Activated naive CD8-positive, alpha-beta T cell treated with anti-CD3 and anti-CD28 coated beads, Interleukin-2, amount 50 U/mL, for 24 hours (primary cell): ENCODE data around the gene SLC38A1.

Source experiments
- ATAC-seq: fragments of 150-1000 bp; cut with Tn5 transposase; one replicate; pipeline ENCODE4 v1.10.0; 2021
- DNase-seq: peaks from one replicate; pipeline ENCODE4 v3.0.0; 2021
- H3K27ac Mint-ChIP-seq: one replicate; pipeline ENCODE4 v1.8.0; 2021; ENCODE audit warnings: mild to moderate bottlenecking, mixed read lengths
- H3K27me3 Mint-ChIP-seq: one replicate; pipeline ENCODE4 v1.8.0; 2021; ENCODE audit warnings: mixed read lengths
- H3K36me3 Mint-ChIP-seq: one replicate; pipeline ENCODE4 v1.8.0; 2021; ENCODE audit warnings: low read depth, mixed read lengths
- H3K4me1 Mint-ChIP-seq: one replicate; pipeline ENCODE4 v1.8.0; 2021; ENCODE audit warnings: mixed read lengths
- H3K4me3 Mint-ChIP-seq: one replicate; pipeline ENCODE4 v1.8.0; 2021; ENCODE audit warnings: mild to moderate bottlenecking, moderate library complexity, mixed read lengths
- H3K9me3 Mint-ChIP-seq: one replicate; pipeline ENCODE4 v1.8.0; 2021; ENCODE audit warnings: mixed read lengths

The SLC38A1 gene

GRCh38 chr12:46269429-46270241, 792 bp upstream of the SLC38A1 start:
- H3K9me3 Mint-ChIP-seq: no peaks in the 10 kb centered on the region
- H3K4me1 Mint-ChIP-seq: peaks cover 36% of the 10 kb centered on the region
- peaks cover 19% of the 10 kb centered on the region for H3K36me3 Mint-ChIP-seq
- DNase-seq (peak; percentile 70), ATAC-seq (peak; percentile 49)
- H3K4me3 Mint-ChIP-seq: no peak overlapping the region
- no peak overlapping the region for H3K27ac Mint-ChIP-seq
- no peaks in the 10 kb centered on the region for H3K27me3 Mint-ChIP-seq

DNA sequence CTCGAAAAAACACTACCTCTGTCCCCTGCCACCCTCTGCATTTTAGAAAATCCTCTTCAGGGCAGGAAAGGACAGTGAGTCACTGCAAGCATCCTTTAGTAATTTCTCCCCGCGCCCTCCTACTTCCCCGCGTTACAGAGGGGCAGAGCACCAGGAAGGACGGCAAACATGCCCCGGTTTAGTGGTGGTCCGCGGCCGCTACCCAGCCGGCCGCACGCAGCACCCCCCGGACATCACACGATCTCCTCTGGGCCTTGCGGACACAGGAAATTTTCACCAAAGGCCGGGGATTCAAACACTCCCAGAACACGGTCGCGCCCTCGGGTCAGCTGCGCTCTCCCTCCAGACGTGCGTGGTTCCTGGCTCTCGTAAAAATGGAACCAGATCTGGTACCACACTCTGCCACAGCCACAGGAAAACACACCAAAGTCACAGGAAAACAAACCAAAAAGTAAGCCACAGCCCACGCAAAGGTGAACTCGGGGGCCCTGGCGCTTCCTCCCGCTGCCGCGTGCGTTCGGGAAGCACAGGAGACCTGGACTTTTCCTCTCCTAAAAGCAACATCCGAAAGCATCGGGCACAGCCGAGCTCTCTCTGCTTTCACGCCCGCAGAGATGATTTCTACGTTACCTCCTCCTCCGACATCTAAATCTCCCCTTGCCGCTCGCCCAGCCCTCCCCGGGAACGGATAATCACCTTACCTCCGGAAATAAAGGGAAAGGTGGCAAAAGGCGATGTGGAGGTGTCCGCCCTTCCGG, 839 bp downstream of the SLC38A1 start:
- peak; percentile 0 for ATAC-seq
- no peaks in the 10 kb centered on the region for H3K9me3 Mint-ChIP-seq
- H3K4me3 Mint-ChIP-seq: no peak overlapping the region
- peaks cover 23% of the 10 kb centered on the region for H3K36me3 Mint-ChIP-seq
- DNase-seq: peak; percentile 38
- H3K27me3 Mint-ChIP-seq: no peaks in the 10 kb centered on the region
- peaks cover 42% of the 10 kb centered on the region for H3K4me1 Mint-ChIP-seq
- no peak overlapping the region for H3K27ac Mint-ChIP-seq

- Mint-ChIP-seq H3K4me3 (no peak overlapping the region), H3K36me3 (peaks cover 27% of the 10 kb centered on the region), H3K27me3 (no peaks in the 10 kb centered on the region), H3K4me1 (peaks cover 43% of the 10 kb centered on the region), H3K9me3 (no peaks in the 10 kb centered on the region), H3K27ac (no peak overlapping the region)
- ATAC-seq (no peak), DNase-seq (peak; percentile 36)
These were observed 1.3 kb downstream of the SLC38A1 start for GRCh38 chr12:46267575-46267824.

GRCh38 chr12:46266869-46267574, 1.8 kb downstream of the SLC38A1 start:
- DNase-seq (peak; percentile 49), ATAC-seq (no peak)
- Mint-ChIP-seq H3K27me3 (no peaks in the 10 kb centered on the region), H3K9me3 (no peaks in the 10 kb centered on the region), H3K4me1 (peaks cover 39% of the 10 kb centered on the region), H3K4me3 (no peak overlapping the region), H3K36me3 (peaks cover 28% of the 10 kb centered on the region), H3K27ac (no peak overlapping the region)

DNA sequence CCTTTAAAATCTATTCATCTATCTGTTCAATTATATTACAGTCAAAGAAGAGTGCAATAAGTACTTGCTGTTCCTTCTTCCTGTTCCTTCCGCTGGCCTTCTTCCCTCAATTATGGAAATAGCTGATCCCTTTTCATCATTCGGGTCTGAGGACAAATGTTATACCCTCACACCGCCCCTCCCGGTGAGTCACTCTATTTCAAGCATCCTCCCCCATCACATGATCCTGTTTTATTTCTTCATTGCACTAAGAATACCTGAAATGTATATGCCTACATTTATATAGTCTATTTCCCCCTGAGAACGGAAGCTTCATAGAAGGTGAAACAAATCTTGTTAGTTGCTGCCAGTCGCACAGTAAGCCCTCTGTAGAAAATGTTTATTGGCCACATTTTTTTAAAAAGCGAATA, 2.5 kb downstream of the SLC38A1 start:
- ATAC-seq: no peak
- H3K27me3 Mint-ChIP-seq: no peaks in the 10 kb centered on the region
- no peak overlapping the region for H3K4me3 Mint-ChIP-seq
- H3K9me3 Mint-ChIP-seq: no peaks in the 10 kb centered on the region
- DNase-seq: peak; percentile 45
- H3K27ac Mint-ChIP-seq: no peak overlapping the region
- peaks cover 32% of the 10 kb centered on the region for H3K4me1 Mint-ChIP-seq
- H3K36me3 Mint-ChIP-seq: peaks cover 35% of the 10 kb centered on the region

DNA sequence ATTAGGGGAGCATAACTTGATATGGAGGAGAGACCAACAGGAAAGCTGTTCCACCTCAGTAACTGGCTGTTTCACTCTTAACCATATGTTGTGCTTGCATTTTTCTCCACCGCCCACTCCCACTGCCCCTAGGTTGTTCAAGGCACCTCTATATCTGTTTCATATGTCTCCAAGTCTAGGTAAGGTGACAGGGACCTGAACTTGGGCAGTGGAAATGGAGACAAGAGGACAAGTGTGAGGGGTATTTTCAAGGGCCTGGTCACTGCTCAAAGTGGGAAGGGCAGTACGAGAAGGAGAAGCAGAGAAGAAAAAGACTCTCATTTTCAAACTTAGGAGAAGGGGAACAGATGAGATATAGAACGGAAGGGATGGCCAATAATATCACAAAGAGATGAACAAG, 3.1 kb downstream of the SLC38A1 start:
- Mint-ChIP-seq H3K36me3 (peaks cover 36% of the 10 kb centered on the region), H3K4me3 (no peak overlapping the region), H3K27ac (no peak overlapping the region), H3K9me3 (no peaks in the 10 kb centered on the region), H3K4me1 (peaks cover 26% of the 10 kb centered on the region), H3K27me3 (no peaks in the 10 kb centered on the region)
- ATAC-seq: no peak
- peak; percentile 34 for DNase-seq

- Mint-ChIP-seq H3K27ac (no peak overlapping the region), H3K4me3 (no peak overlapping the region), H3K27me3 (no peaks in the 10 kb centered on the region), H3K9me3 (no peaks in the 10 kb centered on the region), H3K36me3 (peaks cover 36% of the 10 kb centered on the region), H3K4me1 (peaks cover 20% of the 10 kb centered on the region)
- no peak for DNase-seq
- no peak for ATAC-seq
These were observed 3.7 kb downstream of the SLC38A1 start for GRCh38 chr12:46265102-46265501.

DNA sequence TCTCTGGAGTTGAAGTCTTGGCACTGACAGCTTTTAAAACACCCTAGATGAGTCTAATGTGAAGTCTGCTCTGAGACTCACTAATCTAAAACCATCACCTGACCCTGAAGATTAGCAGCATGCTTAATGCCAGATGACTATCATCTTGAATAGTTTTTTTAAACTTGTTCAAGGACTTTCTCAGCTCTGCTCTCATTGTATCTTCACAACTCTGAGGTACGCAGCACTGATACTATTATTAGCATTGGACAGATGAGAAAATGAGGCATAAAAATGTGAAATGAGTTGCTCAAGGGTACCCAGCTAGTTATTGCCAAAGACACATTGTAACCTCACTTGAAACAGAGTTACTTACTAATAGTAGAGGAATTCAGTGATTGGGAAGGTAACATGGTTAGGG, 4.8 kb downstream of the SLC38A1 start:
- no peaks in the 10 kb centered on the region for H3K9me3 Mint-ChIP-seq
- peak overlapping the region; percentile 61 for H3K4me3 Mint-ChIP-seq
- peaks cover 17% of the 10 kb centered on the region for H3K4me1 Mint-ChIP-seq
- H3K27ac Mint-ChIP-seq: peak overlapping the region; percentile 81
- ATAC-seq (no peak), DNase-seq (no peak)
- H3K36me3 Mint-ChIP-seq: peaks cover 35% of the 10 kb centered on the region
- no peaks in the 10 kb centered on the region for H3K27me3 Mint-ChIP-seq

- peaks cover 35% of the 10 kb centered on the region for H3K36me3 Mint-ChIP-seq
- H3K9me3 Mint-ChIP-seq: no peaks in the 10 kb centered on the region
- no peak for ATAC-seq
- H3K27ac Mint-ChIP-seq: peak overlapping the region; percentile 81
- peaks cover 24% of the 10 kb centered on the region for H3K4me1 Mint-ChIP-seq
- H3K27me3 Mint-ChIP-seq: no peaks in the 10 kb centered on the region
- peak overlapping the region; percentile 61 for H3K4me3 Mint-ChIP-seq
- DNase-seq: no peak
These were observed 5.5 kb downstream of the SLC38A1 start for GRCh38 chr12:46263140-46264016.

- Mint-ChIP-seq H3K9me3 (no peaks in the 10 kb centered on the region), H3K27me3 (no peaks in the 10 kb centered on the region), H3K27ac (no peak overlapping the region), H3K36me3 (peaks cover 42% of the 10 kb centered on the region), H3K4me3 (peak overlapping the region; percentile 7), H3K4me1 (peaks cover 40% of the 10 kb centered on the region)
- DNase-seq (no peak), ATAC-seq (no peak)
These were observed 7.2 kb downstream of the SLC38A1 start for GRCh38 chr12:46261646-46262045.

DNA sequence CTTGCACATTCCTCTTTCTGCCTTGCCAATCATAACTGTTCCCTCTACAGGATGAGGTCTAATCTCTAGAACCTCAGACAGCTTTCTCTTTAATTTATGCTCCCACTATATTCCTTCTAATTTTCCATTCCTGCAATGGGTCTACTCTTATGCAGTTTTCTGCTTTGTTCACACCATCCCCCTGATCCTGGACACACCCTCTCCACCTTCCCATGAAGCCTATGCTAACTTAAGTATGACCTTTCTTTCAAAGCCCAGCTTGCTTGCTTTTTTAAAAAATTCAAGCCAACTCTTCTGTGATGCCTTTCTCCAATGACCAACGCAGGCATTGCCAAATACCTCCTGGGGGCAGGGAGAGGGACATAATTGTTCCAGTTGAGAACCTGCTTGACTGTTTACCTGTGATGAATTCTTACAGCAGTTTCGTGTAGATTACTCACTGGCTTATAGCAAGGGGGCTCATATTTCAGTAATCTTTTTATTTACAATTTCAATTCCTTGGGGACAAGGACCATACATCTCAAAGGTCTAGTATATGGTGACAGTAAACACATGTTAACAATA, 7.8 kb downstream of the SLC38A1 start:
- peaks cover 47% of the 10 kb centered on the region for H3K4me1 Mint-ChIP-seq
- peaks cover 46% of the 10 kb centered on the region for H3K36me3 Mint-ChIP-seq
- DNase-seq (no peak), ATAC-seq (no peak)
- no peak overlapping the region for H3K4me3 Mint-ChIP-seq
- no peak overlapping the region for H3K27ac Mint-ChIP-seq
- H3K27me3 Mint-ChIP-seq: no peaks in the 10 kb centered on the region
- no peaks in the 10 kb centered on the region for H3K9me3 Mint-ChIP-seq

DNA sequence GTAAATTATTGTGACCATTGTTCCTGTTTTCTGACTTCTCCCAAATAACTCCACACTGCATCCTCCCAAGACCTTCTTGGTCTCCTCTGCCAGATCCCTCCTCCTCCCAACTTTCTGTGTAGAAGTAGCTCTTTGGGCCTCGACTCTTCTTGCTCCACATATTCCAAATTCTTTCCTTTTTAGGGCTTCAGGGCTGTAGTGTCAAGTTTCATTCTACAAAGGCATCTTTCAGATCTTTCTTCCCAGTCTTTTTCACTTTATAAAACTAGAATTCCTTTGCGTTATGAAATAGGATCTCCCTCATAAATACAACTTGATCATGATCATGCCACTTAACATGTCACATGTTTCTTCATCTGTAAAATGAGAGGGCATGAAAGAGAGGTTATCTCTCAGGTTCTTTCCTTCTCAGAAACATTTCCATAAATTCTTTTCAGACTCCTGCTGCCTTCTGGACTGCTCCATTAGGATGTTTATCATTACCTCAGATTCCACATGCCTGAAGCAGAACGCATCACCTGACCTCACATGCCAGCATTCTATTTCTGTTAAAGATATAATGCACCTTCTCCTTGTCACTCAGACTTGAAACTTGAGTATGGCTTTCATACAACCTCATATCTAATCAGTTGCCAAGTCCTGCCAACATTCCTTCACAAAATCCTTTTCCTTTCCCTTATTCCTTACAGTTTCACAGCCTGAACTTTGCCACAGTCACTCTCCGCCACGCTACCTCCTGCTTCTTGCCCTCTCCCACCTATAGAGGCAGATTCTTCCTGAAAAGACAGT, 8.5 kb downstream of the SLC38A1 start:
- no peak for ATAC-seq
- Mint-ChIP-seq H3K4me1 (peaks cover 54% of the 10 kb centered on the region), H3K36me3 (peaks cover 51% of the 10 kb centered on the region), H3K9me3 (no peaks in the 10 kb centered on the region), H3K4me3 (no peak overlapping the region), H3K27me3 (no peaks in the 10 kb centered on the region), H3K27ac (no peak overlapping the region)
- no peak for DNase-seq

- ATAC-seq: no peak
- Mint-ChIP-seq H3K27me3 (no peaks in the 10 kb centered on the region), H3K4me3 (no peak overlapping the region), H3K4me1 (peaks cover 55% of the 10 kb centered on the region), H3K36me3 (peaks cover 56% of the 10 kb centered on the region), H3K27ac (no peak overlapping the region), H3K9me3 (no peaks in the 10 kb centered on the region)
- no peak for DNase-seq
These were observed 9.1 kb downstream of the SLC38A1 start for GRCh38 chr12:46259713-46260112.
